ENCODE measurements around the gene SMIM35.

- TF ChIP-seq CTCF (IDR thresholded peaks at IDR 0.05 in 4 of 5, conservative IDR thresholded peaks at IDR 0.05 in 1 of 5) (no peak), POLR2A (IDR thresholded peaks at IDR 0.05) (no peak)
These were observed 5.4 kb downstream of the SMIM35 start for GRCh38 chr11:118081241-118081958.

Measured in gastrocnemius medialis (tissue), 4 donors.